ENCODE results near the gene SCAMP1. TPM values are rescaled to one million over a fixed set of nuclear protein-coding genes. Genes with fewer than 3 reads are reported as not detected.
"Not testable (repeated sequence)": the region's sequence is repeated elsewhere in the genome, so short reads cannot be mapped to it uniquely, and the experiment has no call there.

Gene SCAMP1
- total RNA-seq, 1 donor from 2014 or later, result 23.9 TPM

GRCh38 chr5:78373231-78373630 lies 12.8 kb downstream of the SCAMP1 start:
- TF ChIP-seq CTCF (conservative IDR thresholded peaks at IDR 0.05; ENCODE audit: low read depth, low read length), result no peak
- no peak for DNase-seq (ENCODE audit: low read depth)
- H3K4me3 ChIP-seq (ENCODE audit: low read depth, low read length), result no peak overlapping the region

- H3K4me3 ChIP-seq (ENCODE audit: low read depth, low read length), result no peak overlapping the region
- TF ChIP-seq CTCF (conservative IDR thresholded peaks at IDR 0.05; ENCODE audit: low read depth, low read length), result no peak
- DNase-seq (ENCODE audit: low read depth), result no peak
Observed at GRCh38 chr5:78376315-78376714, 15.9 kb downstream of the SCAMP1 start.

GRCh38 chr5:78377056-78377717 lies 16.8 kb downstream of the SCAMP1 start:
- no peak for DNase-seq (ENCODE audit: low read depth)
- H3K4me3 ChIP-seq (ENCODE audit: low read depth, low read length), result no peak overlapping the region
- no peak for TF ChIP-seq CTCF (conservative IDR thresholded peaks at IDR 0.05; ENCODE audit: low read depth, low read length)

- DNase-seq (ENCODE audit: low read depth), result no peak
- no peak for TF ChIP-seq CTCF (conservative IDR thresholded peaks at IDR 0.05; ENCODE audit: low read depth, low read length)
- no peak overlapping the region for H3K4me3 ChIP-seq (ENCODE audit: low read depth, low read length)
Observed at GRCh38 chr5:78377718-78378105, 17.3 kb downstream of the SCAMP1 start.

- no peak for DNase-seq (ENCODE audit: low read depth)
- no peak overlapping the region for H3K4me3 ChIP-seq (ENCODE audit: low read depth, low read length)
- no peak for TF ChIP-seq CTCF (conservative IDR thresholded peaks at IDR 0.05; ENCODE audit: low read depth, low read length)
Observed at GRCh38 chr5:78387468-78388153, 27.2 kb downstream of the SCAMP1 start.

GRCh38 chr5:78391357-78391756 lies 30.9 kb downstream of the SCAMP1 start:
- DNase-seq (ENCODE audit: low read depth); H3K4me3 ChIP-seq (ENCODE audit: low read depth, low read length): not testable (repeated sequence)

- DNase-seq (ENCODE audit: low read depth), result no peak
- H3K4me3 ChIP-seq (ENCODE audit: low read depth, low read length), result no peak overlapping the region
- TF ChIP-seq CTCF (conservative IDR thresholded peaks at IDR 0.05; ENCODE audit: low read depth, low read length), result no peak
Observed at GRCh38 chr5:78397831-78398230, 37.4 kb downstream of the SCAMP1 start.
